ENCODE measurements around the gene TMEM253.

Gene TMEM253

GRCh38 chr14:21095430-21096205 is 5.2 kb upstream of the TMEM253 start:
- FAIRE-seq, result no peak
- no peak for DNase-seq (ENCODE audit: insufficient read length, low spot score)
- TF ChIP-seq TAF1 (IDR thresholded peaks at IDR 0.05; ENCODE audit: low read depth, low read length) (no peak), POU2F2 (IDR thresholded peaks at IDR 0.05; ENCODE audit: low read depth, low read length) (no peak), POLR2AphosphoS5 (IDR thresholded peaks at IDR 0.05; ENCODE audit: low read depth, low read length) (no peak), SPI1 (IDR thresholded peaks at IDR 0.05; ENCODE audit: low read depth, low read length) (no peak), PAX5 (IDR thresholded peaks at IDR 0.05; ENCODE audit: insufficient read depth, low read length, severe bottlenecking) (no peak), POLR2A (IDR thresholded peaks at IDR 0.05; ENCODE audit: low read depth, low read length) (no peak)

GRCh38 chr14:21096438-21096837 is 4.4 kb upstream of the TMEM253 start:
- TF ChIP-seq SPI1 (IDR thresholded peaks at IDR 0.05; ENCODE audit: low read depth, low read length), result no peak
- FAIRE-seq (no peak), DNase-seq (ENCODE audit: insufficient read length, low spot score) (no peak)

- DNase-seq (ENCODE audit: insufficient read length, low spot score), result no peak
- no peak for FAIRE-seq
- no peak for TF ChIP-seq TAF1 (IDR thresholded peaks at IDR 0.05; ENCODE audit: low read depth, low read length)
Measured at GRCh38 chr14:21096978-21097635, 3.8 kb upstream of the TMEM253 start.

- DNase-seq (ENCODE audit: insufficient read length, low spot score) (no peak), FAIRE-seq (no peak)
- no peak for TF ChIP-seq TAF1 (IDR thresholded peaks at IDR 0.05; ENCODE audit: low read depth, low read length)
- TF ChIP-seq PAX5 (IDR thresholded peaks at IDR 0.05; ENCODE audit: insufficient read depth, low read length, severe bottlenecking), result no peak
- TF ChIP-seq SPI1 (IDR thresholded peaks at IDR 0.05; ENCODE audit: low read depth, low read length), result no peak
- no peak for TF ChIP-seq POLR2A (IDR thresholded peaks at IDR 0.05; ENCODE audit: low read depth, low read length)
- TF ChIP-seq POLR2AphosphoS5 (IDR thresholded peaks at IDR 0.05; ENCODE audit: low read depth, low read length), result no peak
- TF ChIP-seq POU2F2 (IDR thresholded peaks at IDR 0.05; ENCODE audit: low read depth, low read length), result no peak
Measured at GRCh38 chr14:21097636-21098075, 3.2 kb upstream of the TMEM253 start.

GRCh38 chr14:21098076-21098891 is 2.6 kb upstream of the TMEM253 start, which contains the start of gene ZNF219:
Gene ZNF219, minus strand, starts transcription at chr14:21098655. Its CDS starts 5,064 bp downstream, at chr14:21093591.
- no peak for DNase-seq (ENCODE audit: insufficient read length, low spot score)
- no peak for FAIRE-seq
- TF ChIP-seq TAF1 (IDR thresholded peaks at IDR 0.05; ENCODE audit: low read depth, low read length) (no peak), POU2F2 (IDR thresholded peaks at IDR 0.05; ENCODE audit: low read depth, low read length) (no peak), POLR2AphosphoS5 (IDR thresholded peaks at IDR 0.05; ENCODE audit: low read depth, low read length) (no peak)

- FAIRE-seq, result no peak
- no peak for TF ChIP-seq TAF1 (IDR thresholded peaks at IDR 0.05; ENCODE audit: low read depth, low read length)
- TF ChIP-seq POLR2A (IDR thresholded peaks at IDR 0.05; ENCODE audit: low read depth, low read length), result no peak
- TF ChIP-seq POU2F2 (IDR thresholded peaks at IDR 0.05; ENCODE audit: low read depth, low read length), result no peak
- TF ChIP-seq POLR2AphosphoS5 (IDR thresholded peaks at IDR 0.05; ENCODE audit: low read depth, low read length), result no peak
- no peak for TF ChIP-seq PAX5 (IDR thresholded peaks at IDR 0.05; ENCODE audit: insufficient read depth, low read length, severe bottlenecking)
- TF ChIP-seq SPI1 (IDR thresholded peaks at IDR 0.05; ENCODE audit: low read depth, low read length), result no peak
- DNase-seq (ENCODE audit: insufficient read length, low spot score), result no peak
Measured at GRCh38 chr14:21098892-21099595, 1.8 kb upstream of the TMEM253 start.

- DNase-seq (ENCODE audit: insufficient read length, low spot score) (no peak), FAIRE-seq (no peak)
- TF ChIP-seq PAX5 (IDR thresholded peaks at IDR 0.05; ENCODE audit: insufficient read depth, low read length, severe bottlenecking) (no peak), POLR2AphosphoS5 (IDR thresholded peaks at IDR 0.05; ENCODE audit: low read depth, low read length) (no peak), POLR2A (IDR thresholded peaks at IDR 0.05; ENCODE audit: low read depth, low read length) (no peak), POU2F2 (IDR thresholded peaks at IDR 0.05; ENCODE audit: low read depth, low read length) (no peak)
Measured at GRCh38 chr14:21099596-21099985, 1.3 kb upstream of the TMEM253 start.

- DNase-seq (ENCODE audit: insufficient read length, low spot score), result no peak
- TF ChIP-seq POLR2A (IDR thresholded peaks at IDR 0.05; ENCODE audit: low read depth, low read length) (no peak), SPI1 (IDR thresholded peaks at IDR 0.05; ENCODE audit: low read depth, low read length) (no peak), PAX5 (IDR thresholded peaks at IDR 0.05; ENCODE audit: insufficient read depth, low read length, severe bottlenecking) (no peak), POLR2AphosphoS5 (IDR thresholded peaks at IDR 0.05; ENCODE audit: low read depth, low read length) (no peak)
Measured at GRCh38 chr14:21101802-21102413, 1.0 kb downstream of the TMEM253 start.

More at GRCh38 chr14:21101802-21102413, 1.0 kb downstream of the TMEM253 start:
- FAIRE-seq, result no peak
